Middle frontal gyrus (tissue), 1 donor: ENCODE results near the gene SUSD3.

Experiments used
- DNase-seq: peaks from one replicate; pipeline ENCODE4 v3.0.0-alpha.2; 2015; ENCODE audit warnings: low spot score; ENCODE audit errors: extremely low spot score

Gene SUSD3

GRCh38 chr9:93072383-93072795, 13.9 kb downstream of the SUSD3 start:
- no peak for DNase-seq

GRCh38 chr9:93076101-93076791, 17.7 kb downstream of the SUSD3 start:
- DNase-seq = no peak

- DNase-seq = no peak
These were observed 18.3 kb downstream of the SUSD3 start for GRCh38 chr9:93076792-93077128.

- no peak for DNase-seq
These were observed 18.9 kb downstream of the SUSD3 start for GRCh38 chr9:93077367-93077766.

- DNase-seq = no peak
These were observed 19.3 kb downstream of the SUSD3 start for GRCh38 chr9:93077811-93078210.

- DNase-seq = no peak
These were observed 20.9 kb downstream of the SUSD3 start for GRCh38 chr9:93079371-93079770.

GRCh38 chr9:93080406-93080805, 21.9 kb downstream of the SUSD3 start:
- no peak for DNase-seq

DNA sequence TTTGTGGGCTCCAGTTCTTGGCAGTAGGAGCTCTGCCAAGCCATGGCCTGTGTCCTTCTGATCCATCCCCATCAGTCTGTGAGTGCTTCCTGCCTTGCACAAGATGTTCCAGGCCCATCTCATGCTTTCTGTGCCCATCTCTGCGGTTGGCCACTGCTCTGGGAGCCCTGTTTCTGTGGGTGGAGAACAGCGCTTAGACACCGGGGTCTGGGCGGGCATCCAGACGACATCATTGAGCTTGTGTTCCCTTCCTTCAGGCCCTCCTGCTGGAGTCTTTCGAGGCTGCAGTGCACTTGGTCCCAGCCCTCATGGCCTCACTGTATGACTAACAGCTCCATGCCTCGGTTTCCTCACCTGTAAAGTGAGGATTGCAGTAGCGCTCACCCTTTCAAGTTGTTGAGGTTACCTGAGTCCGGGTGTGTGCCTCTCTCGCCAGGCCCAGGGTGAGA, 22.6 kb downstream of the SUSD3 start:
- no peak for DNase-seq

DNA sequence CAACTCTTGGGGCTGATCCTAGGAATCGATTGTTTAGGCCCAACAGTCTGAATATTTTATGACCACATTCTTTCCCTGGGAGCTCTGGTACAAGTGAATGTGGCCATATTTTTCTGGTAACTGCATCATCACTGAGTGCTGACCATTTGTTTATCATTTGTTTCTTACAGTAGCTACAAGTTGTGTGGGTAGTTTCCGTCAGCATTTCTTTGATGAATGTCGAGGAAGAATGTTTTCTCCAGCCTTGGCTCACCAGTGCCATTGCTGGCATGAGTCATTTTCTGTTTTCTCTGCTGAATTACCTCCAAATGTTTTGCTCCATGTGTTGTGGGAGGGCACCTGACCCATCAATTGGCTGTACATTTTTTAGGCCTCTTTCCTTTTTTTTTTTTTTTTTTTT, 23.4 kb downstream of the SUSD3 start:
- DNase-seq = no peak

DNA sequence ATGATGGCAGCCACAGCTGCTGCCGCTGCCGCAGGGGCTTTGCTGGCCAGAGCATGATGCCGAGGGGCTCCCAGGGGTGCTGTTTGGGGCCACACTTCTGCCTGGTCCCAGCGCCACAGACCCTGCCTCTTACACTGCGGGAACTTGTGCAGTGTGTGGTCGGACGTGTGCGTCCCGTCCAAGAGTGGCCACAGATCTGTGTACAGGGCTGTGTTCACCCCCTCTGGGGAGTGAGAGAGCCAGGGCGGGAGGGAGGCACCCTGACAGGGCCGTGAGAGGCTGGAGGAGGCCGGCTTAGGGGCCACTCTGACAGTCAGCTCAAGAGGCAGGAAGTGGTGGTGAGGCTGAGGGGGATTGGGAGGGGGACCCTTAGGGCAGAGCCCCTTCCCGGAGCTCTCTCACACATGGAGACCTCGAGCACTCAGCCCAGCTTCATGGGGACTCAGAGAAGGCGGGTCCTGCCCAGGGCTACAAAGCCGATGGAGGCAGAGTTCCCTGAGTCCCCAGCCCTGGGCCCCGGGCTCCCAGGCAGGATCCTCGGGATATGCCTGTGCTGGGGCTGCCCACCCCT, 24.4 kb downstream of the SUSD3 start:
- no peak for DNase-seq

GRCh38 chr9:93083592-93084470, 25.3 kb downstream of the SUSD3 start:
- no peak for DNase-seq

GRCh38 chr9:93084471-93084881, 26.0 kb downstream of the SUSD3 start:
- DNase-seq = no peak

GRCh38 chr9:93085676-93086075, 27.2 kb downstream of the SUSD3 start:
- no peak for DNase-seq

DNA sequence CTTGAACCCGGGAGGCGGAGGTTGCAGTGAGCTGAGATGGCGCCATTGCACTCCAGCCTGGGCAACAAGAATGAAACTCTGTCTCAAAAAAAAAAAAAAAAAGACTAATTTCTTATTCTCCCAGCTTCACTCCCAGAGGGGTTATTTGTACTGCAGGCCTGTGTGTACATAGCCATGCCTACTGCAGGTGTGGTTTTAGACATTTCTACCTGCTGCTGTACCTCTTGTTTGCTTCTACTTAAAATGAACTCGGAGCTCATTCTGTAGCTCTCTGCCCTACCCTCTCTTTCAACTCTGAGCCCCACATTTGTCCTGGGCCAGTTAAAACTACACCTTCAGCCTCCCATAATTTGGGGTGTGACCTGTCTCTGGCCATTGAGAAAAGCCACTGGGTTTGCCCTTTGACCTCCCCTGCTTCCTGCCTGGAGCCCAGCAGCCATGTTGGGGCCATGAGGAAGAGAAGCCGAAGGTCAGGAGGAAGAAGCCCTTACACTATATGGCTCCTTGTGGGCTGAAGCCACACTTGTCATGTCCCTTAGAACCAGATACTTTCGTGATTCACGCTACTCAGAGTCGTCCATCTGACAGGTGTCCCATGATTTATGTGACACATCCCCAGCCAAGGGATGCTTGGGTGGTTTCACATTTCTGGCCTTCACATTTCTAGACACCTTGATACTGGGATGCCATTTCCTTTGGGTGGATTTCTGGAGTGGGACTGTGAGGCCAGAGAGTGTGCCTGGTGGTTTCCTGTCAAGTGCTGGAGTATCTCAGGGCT, 28.1 kb downstream of the SUSD3 start:
- DNase-seq = no peak

DNA sequence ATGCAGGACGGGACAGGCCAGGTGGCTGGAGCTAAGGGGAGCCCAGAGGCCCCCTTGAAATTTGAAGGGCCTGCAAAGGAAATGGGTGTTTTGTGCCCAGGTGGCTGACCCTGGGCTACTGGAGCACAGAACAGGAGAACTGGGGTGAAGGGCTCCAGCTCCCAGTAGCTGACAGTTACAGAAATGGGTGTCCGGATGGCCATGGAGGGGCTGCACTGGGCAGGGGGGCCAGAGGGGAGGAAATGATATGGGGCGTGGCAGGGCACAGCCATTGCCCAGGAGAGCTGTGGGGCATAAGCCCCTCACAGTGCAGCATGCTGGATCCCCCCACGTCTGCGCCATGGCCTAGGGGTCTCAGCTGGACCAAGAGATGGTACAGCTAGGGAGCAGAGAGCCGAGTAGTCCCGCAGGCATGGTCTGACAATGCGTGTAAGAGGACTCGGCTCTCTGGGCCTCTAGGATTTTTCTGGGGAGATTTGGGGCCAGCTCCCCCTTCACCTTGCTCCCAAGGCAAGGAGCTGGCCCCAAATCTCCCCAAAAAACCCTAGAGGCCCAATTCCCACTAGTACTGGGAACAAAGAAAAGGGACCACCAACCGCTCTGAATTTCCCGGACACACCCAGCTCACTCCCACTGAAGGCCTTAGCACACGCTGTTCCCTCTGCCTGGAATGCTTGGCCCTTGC, 29.6 kb downstream of the SUSD3 start:
- DNase-seq = no peak

- DNase-seq = no peak
These were observed 30.1 kb downstream of the SUSD3 start for GRCh38 chr9:93088656-93089015.

DNA sequence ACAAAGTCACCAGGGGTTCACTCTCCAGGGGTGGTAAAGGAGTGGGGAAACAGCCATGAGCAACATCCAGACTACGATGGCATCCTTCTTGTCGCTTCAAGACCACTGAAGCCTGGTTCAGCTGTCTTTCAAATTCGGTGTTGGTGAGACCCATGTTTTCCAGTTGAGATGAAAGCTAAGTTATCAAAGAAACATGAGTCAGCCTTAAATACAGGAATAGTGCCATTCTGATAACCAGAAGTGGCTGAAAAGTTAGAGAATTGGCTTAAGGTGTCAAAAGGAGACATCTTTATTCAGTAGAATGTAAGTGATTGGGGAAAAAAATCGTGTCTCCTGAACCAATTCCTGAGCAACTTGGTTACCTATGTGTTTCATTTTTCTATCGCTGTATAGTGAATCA, 30.5 kb downstream of the SUSD3 start:
- no peak for DNase-seq

DNA sequence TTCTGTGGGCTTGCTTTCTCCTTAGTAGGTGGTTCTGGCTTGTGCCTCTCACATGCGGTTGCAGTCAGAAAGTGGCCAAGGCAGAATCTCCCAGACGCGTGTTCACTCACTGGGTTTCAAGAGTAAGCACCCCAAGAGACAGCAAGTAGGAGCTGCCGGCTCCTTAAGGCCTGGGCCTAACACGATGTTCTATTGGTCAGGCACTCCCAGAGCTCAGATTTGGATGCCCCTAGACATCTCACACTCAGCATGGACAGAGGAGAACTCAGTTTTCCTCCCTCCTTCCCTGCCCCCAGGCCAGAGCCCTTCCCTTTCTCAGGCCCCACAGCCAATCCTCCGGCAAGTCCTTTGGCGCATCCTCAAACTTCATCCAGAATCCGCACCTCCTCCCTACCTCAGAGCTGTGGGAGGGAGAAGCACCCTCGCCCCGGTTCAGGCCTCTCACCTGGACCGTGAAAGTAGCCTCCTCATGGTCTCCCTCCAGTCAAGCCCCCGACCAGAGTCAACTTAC, 31.0 kb downstream of the SUSD3 start:
- DNase-seq = no peak

DNA sequence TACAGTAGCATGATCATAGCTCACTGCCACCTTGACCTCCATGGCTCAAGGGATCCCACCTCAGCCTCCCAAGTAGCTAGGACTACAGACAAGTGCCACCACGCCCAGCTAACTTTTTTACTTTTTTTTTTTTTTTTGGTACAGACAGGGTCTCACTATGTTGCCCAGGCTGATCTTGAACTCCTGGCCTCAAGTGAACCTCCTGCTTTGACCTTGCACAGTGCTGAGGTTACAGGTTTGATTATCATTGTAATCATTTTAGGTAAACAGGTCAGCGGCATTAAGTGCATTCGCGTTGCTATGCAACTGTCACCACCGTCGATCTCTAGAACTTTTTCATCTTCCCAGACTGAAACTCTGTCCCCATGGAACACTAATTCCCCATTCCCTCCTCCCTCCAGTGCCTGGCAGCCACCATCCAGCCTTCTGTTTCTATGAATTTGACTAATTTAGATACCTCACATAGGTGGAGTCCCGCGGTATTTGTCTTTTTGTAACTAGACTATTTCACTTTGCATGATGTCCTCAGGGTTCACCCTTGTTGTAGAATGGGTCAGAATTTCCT, 31.7 kb downstream of the SUSD3 start:
- no peak for DNase-seq

- DNase-seq = no peak
These were observed 32.6 kb downstream of the SUSD3 start for GRCh38 chr9:93091056-93091452.
